GM19397 (cell line): ENCODE measurements around the gene CDK14.

Experiments
- ATAC-seq: cut with Tn5 transposase; IDR thresholded peaks from one replicate; pipeline ENCODE4 v1.9.1; 2021; ENCODE audit warnings: mild to moderate bottlenecking, moderate library complexity; ENCODE audit not compliant: unreplicated experiment

The CDK14 gene

GRCh38 chr7:91082852-91083495 is 486.9 kb downstream of the CDK14 start:
- ATAC-seq: no peak

- no peak for ATAC-seq
Measured at GRCh38 chr7:91083855-91084644, 487.9 kb downstream of the CDK14 start.

GRCh38 chr7:91085175-91085574 is 489.1 kb downstream of the CDK14 start:
- no peak for ATAC-seq

GRCh38 chr7:91086200-91086599 is 490.1 kb downstream of the CDK14 start:
- no peak for ATAC-seq

GRCh38 chr7:91088156-91088555 is 492.0 kb downstream of the CDK14 start:
- ATAC-seq: no peak

- no peak for ATAC-seq
Measured at GRCh38 chr7:91088691-91089090, 492.6 kb downstream of the CDK14 start.

- ATAC-seq: peak; percentile 64
Measured at GRCh38 chr7:91089382-91089963, 493.4 kb downstream of the CDK14 start.

- ATAC-seq: no peak
Measured at GRCh38 chr7:91090684-91091083, 494.6 kb downstream of the CDK14 start.

- ATAC-seq: no peak
Measured at GRCh38 chr7:91091631-91092030, 495.5 kb downstream of the CDK14 start.

GRCh38 chr7:91093181-91093580 is 497.1 kb downstream of the CDK14 start:
- ATAC-seq: no peak

GRCh38 chr7:91098566-91098965 is 502.4 kb downstream of the CDK14 start:
- no peak for ATAC-seq

- no peak for ATAC-seq
Measured at GRCh38 chr7:91103363-91103762, 507.2 kb downstream of the CDK14 start.

GRCh38 chr7:91107460-91107859 is 511.3 kb downstream of the CDK14 start:
- ATAC-seq: no peak

- no peak for ATAC-seq
Measured at GRCh38 chr7:91109200-91109599, 513.1 kb downstream of the CDK14 start.

- no peak for ATAC-seq
Measured at GRCh38 chr7:91112902-91113341, 516.8 kb downstream of the CDK14 start.

- ATAC-seq: no peak
Measured at GRCh38 chr7:91114232-91114631, 518.1 kb downstream of the CDK14 start.

GRCh38 chr7:91126762-91127161 is 530.6 kb downstream of the CDK14 start:
- no peak for ATAC-seq

- no peak for ATAC-seq
Measured at GRCh38 chr7:91127325-91127724, 531.2 kb downstream of the CDK14 start.

GRCh38 chr7:91127959-91128358 is 531.8 kb downstream of the CDK14 start:
- ATAC-seq: no peak

- no peak for ATAC-seq
Measured at GRCh38 chr7:91128683-91129348, 532.7 kb downstream of the CDK14 start.

GRCh38 chr7:91135300-91135699 is 539.2 kb downstream of the CDK14 start:
- no peak for ATAC-seq
